Trophoblast cell (in vitro differentiated cells and primary cell): ENCODE data around the gene GPRC5D.

Source experiments
- DNase-seq, 2 donors: peaks; one replicate each; pipeline ENCODE4 v3.0.0-alpha.2; 2016
- H2AFZ ChIP-seq: 2 replicates; pipeline ENCODE4 v1.6.1; 2013; ENCODE audit warnings: low read length, moderate library complexity, mild to moderate bottlenecking; ENCODE audit not compliant: insufficient read depth, poor library complexity
- H2AK5ac ChIP-seq: 2 replicates; pipeline ENCODE4 v1.6.1; 2013; ENCODE audit warnings: mild to moderate bottlenecking, low read length
- H2BK120ac ChIP-seq: 2 replicates; pipeline ENCODE4 v1.6.1; 2013; ENCODE audit warnings: low read length, mild to moderate bottlenecking, moderate library complexity; ENCODE audit not compliant: insufficient read depth, poor library complexity
- H2BK12ac ChIP-seq: 2 replicates; pipeline ENCODE4 v1.6.1; 2013; ENCODE audit warnings: mild to moderate bottlenecking, low read length, moderate library complexity
- H2BK5ac ChIP-seq: 2 replicates; pipeline ENCODE4 v1.6.1; 2013; ENCODE audit warnings: low read length, low read depth, moderate library complexity, mild to moderate bottlenecking; ENCODE audit not compliant: poor library complexity
- H3K14ac ChIP-seq: 2 replicates; pipeline ENCODE4 v1.6.1; 2013; ENCODE audit warnings: mild to moderate bottlenecking, low read length
- H3K18ac ChIP-seq: 2 replicates; pipeline ENCODE4 v1.6.1; 2013; ENCODE audit warnings: mild to moderate bottlenecking, low read length
- H3K23ac ChIP-seq: 2 replicates; pipeline ENCODE4 v1.6.1; 2013; ENCODE audit warnings: low read length
- H3K27ac ChIP-seq: 2 replicates; pipeline ENCODE4 v1.5.1; 2013; ENCODE audit warnings: low read depth, mild to moderate bottlenecking, inconsistent platforms, low read length, moderate library complexity
- H3K27me3 ChIP-seq: 2 replicates; pipeline ENCODE4 v1.6.1; 2013; ENCODE audit warnings: inconsistent platforms, mild to moderate bottlenecking, low read length, moderate library complexity; ENCODE audit not compliant: insufficient read depth
- H3K36me3 ChIP-seq, 2 experiments: 1 replicate in 1 of 2; 2 replicates in 1 of 2; pipeline ENCODE4 v1.6.1; 2013; ENCODE audit warnings: low read length in 2 of 2, mild to moderate bottlenecking in 2 of 2, moderate library complexity in 1 of 2; ENCODE audit not compliant: insufficient read depth in 2 of 2, control insufficient read depth in 1 of 2
- H3K4ac ChIP-seq: 2 replicates; pipeline ENCODE4 v1.6.1; 2013; ENCODE audit warnings: low read depth, mild to moderate bottlenecking, low read length, moderate library complexity
- H3K4me1 ChIP-seq, 2 experiments: 1 replicate in 1 of 2; 2 replicates in 1 of 2; pipeline ENCODE4 v1.6.1; 2013; ENCODE audit warnings: low read length in 2 of 2, mild to moderate bottlenecking in 2 of 2, moderate library complexity in 1 of 2; ENCODE audit not compliant: insufficient read depth in 2 of 2, control insufficient read depth in 1 of 2
- H3K4me2 ChIP-seq: 2 replicates; pipeline ENCODE4 v1.6.1; 2013; ENCODE audit warnings: inconsistent platforms, mild to moderate bottlenecking, low read length, moderate library complexity
- H3K4me3 ChIP-seq: 2 replicates; pipeline ENCODE4 v1.5.1; 2013; ENCODE audit warnings: mild to moderate bottlenecking, low read depth, low read length, inconsistent platforms
- H3K79me1 ChIP-seq: one replicate; pipeline ENCODE4 v1.6.1; 2013; ENCODE audit warnings: low read length
- H3K79me2 ChIP-seq: 2 replicates; pipeline ENCODE4 v1.6.1; 2013; ENCODE audit warnings: low read length, mild to moderate bottlenecking; ENCODE audit not compliant: control insufficient read depth, insufficient read depth, poor library complexity
- H3K9ac ChIP-seq: 2 replicates; pipeline ENCODE4 v1.6.1; 2013; ENCODE audit warnings: mild to moderate bottlenecking, low read length
- H3K9me3 ChIP-seq: 2 replicates; pipeline ENCODE4 v1.6.1; 2013; ENCODE audit warnings: low read depth, mild to moderate bottlenecking, control low read depth, inconsistent platforms, low read length; ENCODE audit not compliant: insufficient read depth
- H4K12ac ChIP-seq: 2 replicates; pipeline ENCODE4 v1.6.1; 2013; ENCODE audit warnings: low read depth, mild to moderate bottlenecking, low read length, moderate library complexity
- H4K8ac ChIP-seq: 2 replicates; pipeline ENCODE4 v1.6.1; 2013; ENCODE audit warnings: low read depth, mild to moderate bottlenecking, low read length, moderate library complexity
- H4K91ac ChIP-seq: one replicate; pipeline ENCODE4 v1.6.1; 2013; ENCODE audit warnings: low read depth, mild to moderate bottlenecking, low read length, moderate library complexity
- WGBS: extraction: QIAGEN DNeasy Blood & Tissue Kit; methylation state at CpG from one replicate; pipeline ENCODE4 v1.1.7; 2013; ENCODE audit warnings: missing lambda C conversion rate; ENCODE audit not compliant: insufficient read length, insufficient coverage; ENCODE audit errors: extremely low coverage; 5-methylcytosine and 5-hydroxymethylcytosine counted together

Gene GPRC5D

DNA sequence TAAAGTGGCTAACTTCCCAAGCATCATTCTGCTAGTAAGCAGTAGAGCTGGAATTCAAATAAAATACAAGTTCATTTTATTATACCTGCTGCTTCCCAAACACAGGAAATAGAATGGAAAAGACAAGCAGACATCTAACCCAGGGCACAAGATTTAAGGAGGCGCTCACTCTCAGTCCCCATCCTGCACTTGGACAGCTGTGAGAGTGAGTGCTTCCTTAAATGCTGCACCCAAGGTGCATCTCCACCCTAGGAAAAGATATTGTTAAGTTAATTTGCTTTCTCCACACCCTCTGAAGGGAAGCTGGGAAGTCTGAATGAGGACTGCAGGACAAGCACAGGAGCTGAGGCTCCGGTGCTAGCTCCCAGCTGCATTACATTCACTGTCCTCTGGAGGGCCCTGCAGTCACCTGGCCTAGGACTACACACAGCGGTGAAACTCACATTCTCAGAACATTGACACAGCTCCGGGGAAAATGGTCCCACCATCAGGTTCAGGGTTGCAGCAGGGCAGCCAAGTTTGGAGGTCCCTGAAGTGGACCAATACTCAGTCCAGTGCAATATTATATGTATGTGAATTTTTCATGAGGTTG is 33.9 kb upstream of the GPRC5D start:
- H4K91ac ChIP-seq, result no peak overlapping the region
- no peak overlapping the region for H4K8ac ChIP-seq
- H3K9ac ChIP-seq, result no peak overlapping the region
- H3K79me2 ChIP-seq, result no peaks in the 10 kb centered on the region
- H3K79me1 ChIP-seq, result peaks cover 9% of the 10 kb centered on the region
- no CpG with 5 or more reads among the region's 4 CpGs for WGBS
- no peak overlapping the region for H4K12ac ChIP-seq
- no peak overlapping the region for H3K27ac ChIP-seq
- H3K9me3 ChIP-seq, result no peaks in the 10 kb centered on the region
- H2BK5ac ChIP-seq, result no peak overlapping the region
- H3K4ac ChIP-seq, result no peak overlapping the region
- no peak overlapping the region for H3K4me3 ChIP-seq
- peaks cover 15 to 32% of the 10 kb centered on the region in 2 experiments for H3K36me3 ChIP-seq
- no peak overlapping the region for H3K23ac ChIP-seq
- H3K4me1 ChIP-seq, result peaks cover 11 to 12% of the 10 kb centered on the region in 2 experiments
- no peak overlapping the region for H2AK5ac ChIP-seq
- H3K18ac ChIP-seq, result no peak overlapping the region
- no peak overlapping the region for H2BK120ac ChIP-seq
- no peak overlapping the region for H3K4me2 ChIP-seq
- H2AFZ ChIP-seq, result no peak overlapping the region
- no peak overlapping the region for H3K14ac ChIP-seq
- H2BK12ac ChIP-seq, result no peak overlapping the region
- H3K27me3 ChIP-seq, result no peaks in the 10 kb centered on the region
- peak in 1 of 2 donors; percentile 50 for DNase-seq

DNA sequence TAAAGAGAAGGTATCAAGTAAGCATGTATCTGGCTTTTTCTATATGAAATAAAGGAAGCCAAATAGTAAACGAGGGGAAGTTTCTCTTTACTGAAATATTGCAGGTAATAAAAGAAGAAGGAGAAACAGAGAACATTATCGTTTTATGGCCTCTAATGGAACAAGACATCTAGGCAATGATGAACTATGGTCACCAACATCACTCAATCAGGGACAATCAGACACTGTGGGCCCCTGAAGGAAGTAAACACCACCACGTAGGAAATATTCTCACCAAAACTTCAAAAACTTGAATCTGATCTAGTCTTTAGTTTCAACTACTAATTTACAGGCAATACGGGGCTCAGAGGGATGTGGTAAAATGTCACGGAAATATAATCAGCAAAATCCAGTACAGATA is 32.2 kb upstream of the GPRC5D start:
- H4K91ac ChIP-seq, result no peak overlapping the region
- no peak overlapping the region for H4K12ac ChIP-seq
- H3K4me1 ChIP-seq, result peaks cover 16 to 19% of the 10 kb centered on the region in 2 experiments
- no peak overlapping the region for H2AFZ ChIP-seq
- H2BK12ac ChIP-seq, result no peak overlapping the region
- no CpG with 5 or more reads among the region's 5 CpGs for whole genome bisulfite sequencing
- H3K79me1 ChIP-seq, result peaks cover 4% of the 10 kb centered on the region
- no peak overlapping the region for H3K23ac ChIP-seq
- H3K18ac ChIP-seq, result no peak overlapping the region
- H3K4ac ChIP-seq, result no peak overlapping the region
- H2BK120ac ChIP-seq, result no peak overlapping the region
- peaks cover 19 to 36% of the 10 kb centered on the region in 2 experiments for H3K36me3 ChIP-seq
- no peaks in the 10 kb centered on the region for H3K9me3 ChIP-seq
- no peak for DNase-seq
- no peak overlapping the region for H3K4me2 ChIP-seq
- no peaks in the 10 kb centered on the region for H3K79me2 ChIP-seq
- H2AK5ac ChIP-seq, result no peak overlapping the region
- H4K8ac ChIP-seq, result no peak overlapping the region
- no peak overlapping the region for H3K9ac ChIP-seq
- no peaks in the 10 kb centered on the region for H3K27me3 ChIP-seq
- no peak overlapping the region for H3K27ac ChIP-seq
- H2BK5ac ChIP-seq, result no peak overlapping the region
- no peak overlapping the region for H3K4me3 ChIP-seq
- no peak overlapping the region for H3K14ac ChIP-seq

DNA sequence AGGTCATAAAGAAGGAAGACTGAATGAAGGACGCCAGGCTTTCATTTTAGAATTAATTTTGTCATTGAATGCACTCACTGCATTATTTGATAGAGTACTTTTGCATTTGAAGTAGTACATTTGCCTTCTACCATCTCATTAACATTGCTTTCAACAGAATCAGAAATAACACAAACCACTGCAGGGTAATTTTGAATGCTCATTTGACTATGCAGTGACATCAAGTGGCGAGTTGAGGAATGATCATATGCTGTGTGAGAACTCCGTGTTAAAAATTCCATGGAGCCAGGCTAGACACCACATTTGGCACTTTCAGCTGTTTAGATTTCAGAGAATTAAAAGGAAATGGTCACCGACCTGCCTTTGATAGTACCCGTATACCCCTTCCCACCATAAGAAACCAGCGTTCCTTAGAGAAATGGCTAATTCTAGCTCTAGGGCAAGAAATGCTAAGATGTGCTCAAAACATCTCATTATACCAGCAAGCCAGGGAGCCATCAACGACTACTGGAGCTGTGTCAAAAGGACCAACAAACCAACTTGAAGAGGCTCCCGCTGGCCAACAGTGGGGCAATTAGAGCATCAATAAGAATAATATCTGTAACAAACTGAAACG is 31.6 kb upstream of the GPRC5D start:
- Histone ChIP-seq H3K4me1 (peaks cover 10 to 13% of the 10 kb centered on the region in 2 experiments), H3K4ac (no peak overlapping the region), H3K36me3 (peaks cover 13 to 33% of the 10 kb centered on the region in 2 experiments), H3K18ac (no peak overlapping the region), H4K8ac (no peak overlapping the region), H3K27me3 (no peaks in the 10 kb centered on the region), H3K4me3 (no peak overlapping the region), H2AK5ac (no peak overlapping the region), H2BK120ac (no peak overlapping the region), H4K91ac (no peak overlapping the region), H4K12ac (no peak overlapping the region), H3K27ac (no peak overlapping the region), H2AFZ (no peak overlapping the region), H3K79me1 (no peaks in the 10 kb centered on the region), H2BK5ac (no peak overlapping the region), H3K14ac (no peak overlapping the region), H3K79me2 (no peaks in the 10 kb centered on the region), H3K23ac (no peak overlapping the region), H3K9me3 (no peaks in the 10 kb centered on the region), H2BK12ac (no peak overlapping the region), H3K9ac (no peak overlapping the region), H3K4me2 (no peak overlapping the region)
- whole genome bisulfite sequencing, result no CpG with 5 or more reads among the region's 9 CpGs
- peak; percentile 43 to 78 for DNase-seq

DNA sequence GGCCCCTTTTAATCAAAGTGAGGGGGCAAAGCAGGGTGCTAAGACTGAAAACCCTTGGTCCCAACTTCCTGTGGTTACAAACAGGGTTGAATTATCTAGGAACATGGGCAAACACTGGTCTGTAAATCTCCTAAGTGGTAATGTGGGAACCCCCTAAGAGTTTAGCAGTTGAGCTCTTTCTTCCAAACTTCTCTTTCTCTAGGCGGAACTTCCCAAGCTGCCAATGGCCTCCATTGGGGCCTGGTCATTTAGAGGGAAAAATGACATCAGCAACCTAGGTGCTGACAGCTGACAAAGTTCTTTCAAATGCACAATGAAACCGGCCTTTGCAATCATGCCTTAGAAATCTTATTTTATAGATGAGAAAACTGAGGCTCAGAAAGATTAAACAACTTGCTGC is 30.4 kb upstream of the GPRC5D start:
- no peak overlapping the region for H3K4ac ChIP-seq
- H4K91ac ChIP-seq, result no peak overlapping the region
- H2AK5ac ChIP-seq, result no peak overlapping the region
- H2BK5ac ChIP-seq, result no peak overlapping the region
- no peaks in the 10 kb centered on the region for H3K9me3 ChIP-seq
- H3K18ac ChIP-seq, result no peak overlapping the region
- no peak overlapping the region for H4K8ac ChIP-seq
- H2AFZ ChIP-seq, result no peak overlapping the region
- no peak overlapping the region for H2BK120ac ChIP-seq
- H3K23ac ChIP-seq, result no peak overlapping the region
- H3K4me3 ChIP-seq, result no peak overlapping the region
- H3K36me3 ChIP-seq, result peaks cover 14 to 36% of the 10 kb centered on the region in 2 experiments
- no peak overlapping the region for H3K9ac ChIP-seq
- no peak overlapping the region for H2BK12ac ChIP-seq
- H3K27ac ChIP-seq, result no peak overlapping the region
- DNase-seq, result no peak
- peaks cover 10 to 13% of the 10 kb centered on the region in 2 experiments for H3K4me1 ChIP-seq
- no peaks in the 10 kb centered on the region for H3K79me2 ChIP-seq
- no peaks in the 10 kb centered on the region for H3K79me1 ChIP-seq
- no peak overlapping the region for H3K14ac ChIP-seq
- H4K12ac ChIP-seq, result no peak overlapping the region
- no peaks in the 10 kb centered on the region for H3K27me3 ChIP-seq
- WGBS, result no CpG with 5 or more reads among the region's 2 CpGs
- H3K4me2 ChIP-seq, result no peak overlapping the region
